ENCODE measurements around the gene NAALADL2.

DNA sequence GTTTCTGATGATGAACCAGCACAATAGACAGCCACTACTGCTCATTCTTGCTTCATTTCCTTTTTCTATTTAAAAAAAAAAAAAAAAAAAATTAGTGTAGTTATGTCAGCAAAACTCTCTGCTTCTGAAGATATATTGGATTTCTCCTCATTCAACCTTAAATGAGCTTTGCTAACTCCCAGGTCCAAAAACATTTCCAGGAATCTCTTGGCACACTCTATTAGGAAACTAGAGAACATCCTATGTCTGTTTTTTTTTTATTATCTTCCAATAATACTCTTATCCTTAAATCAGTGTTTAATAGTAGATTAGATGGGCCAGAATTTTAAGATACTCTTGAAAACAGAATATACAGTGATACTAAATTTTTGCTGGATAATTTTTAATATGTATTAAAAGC, 398.0 kb downstream of the NAALADL2 start:
- TF ChIP-seq, protein P1, sequence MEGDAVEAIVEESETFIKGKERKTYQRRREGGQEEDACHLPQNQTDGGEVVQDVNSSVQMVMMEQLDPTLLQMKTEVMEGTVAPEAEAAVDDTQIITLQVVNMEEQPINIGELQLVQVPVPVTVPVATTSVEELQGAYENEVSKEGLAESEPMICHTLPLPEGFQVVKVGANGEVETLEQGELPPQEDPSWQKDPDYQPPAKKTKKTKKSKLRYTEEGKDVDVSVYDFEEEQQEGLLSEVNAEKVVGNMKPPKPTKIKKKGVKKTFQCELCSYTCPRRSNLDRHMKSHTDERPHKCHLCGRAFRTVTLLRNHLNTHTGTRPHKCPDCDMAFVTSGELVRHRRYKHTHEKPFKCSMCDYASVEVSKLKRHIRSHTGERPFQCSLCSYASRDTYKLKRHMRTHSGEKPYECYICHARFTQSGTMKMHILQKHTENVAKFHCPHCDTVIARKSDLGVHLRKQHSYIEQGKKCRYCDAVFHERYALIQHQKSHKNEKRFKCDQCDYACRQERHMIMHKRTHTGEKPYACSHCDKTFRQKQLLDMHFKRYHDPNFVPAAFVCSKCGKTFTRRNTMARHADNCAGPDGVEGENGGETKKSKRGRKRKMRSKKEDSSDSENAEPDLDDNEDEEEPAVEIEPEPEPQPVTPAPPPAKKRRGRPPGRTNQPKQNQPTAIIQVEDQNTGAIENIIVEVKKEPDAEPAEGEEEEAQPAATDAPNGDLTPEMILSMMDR (IDR thresholded peaks at IDR 0.05): no peak
- TF ChIP-seq POLR2A (IDR thresholded peaks at IDR 0.05): no peak
